ENCODE data around the gene MLANA. TPM values are rescaled to one million over a fixed set of nuclear protein-coding genes. Genes with fewer than 3 reads are reported as not detected.

MLANA gene
- total and polyA plus RNA-seq, 4 donors, result 0.20 to 1.7 (median 0.69) TPM

- Histone ChIP-seq H3K27me3 (ENCODE audit: control insufficient read depth, insufficient read depth, low read length) (no peaks in the 10 kb centered on the region), H3K4me1 (ENCODE audit: control insufficient read depth, insufficient read depth, low read length) (no peaks in the 10 kb centered on the region), H3K27ac (ENCODE audit: low read depth, low read length) (no peak overlapping the region), H3K36me3 (ENCODE audit: control insufficient read depth, insufficient read depth, low read length) (peaks cover 4% of the 10 kb centered on the region), H3K4me3 (ENCODE audit: low read depth, low read length) (no peak overlapping the region), H3K9me3 (ENCODE audit: control insufficient read depth, insufficient read depth, low read length) (no peaks in the 10 kb centered on the region)
- WGBS (ENCODE audit: insufficient coverage), result 100% methylated on average over 2 of the region's 4 CpGs
- DNase-seq (ENCODE audit: low read depth in 4 of 6, low spot score in 6 of 6), result no peak
These were observed 26.6 kb downstream of the MLANA start for GRCh38 chr9:5917273-5917672.

GRCh38 chr9:5917888-5918287 is 27.2 kb downstream of the MLANA start:
- Histone ChIP-seq H3K27ac (ENCODE audit: low read depth, low read length) (no peak overlapping the region), H3K4me3 (ENCODE audit: low read depth, low read length) (no peak overlapping the region), H3K27me3 (ENCODE audit: control insufficient read depth, insufficient read depth, low read length) (no peaks in the 10 kb centered on the region), H3K9me3 (ENCODE audit: control insufficient read depth, insufficient read depth, low read length) (no peaks in the 10 kb centered on the region), H3K36me3 (ENCODE audit: control insufficient read depth, insufficient read depth, low read length) (peaks cover 5% of the 10 kb centered on the region), H3K4me1 (ENCODE audit: control insufficient read depth, insufficient read depth, low read length) (no peaks in the 10 kb centered on the region)
- no peak for DNase-seq (ENCODE audit: low read depth in 4 of 6, low spot score in 6 of 6)
- WGBS (ENCODE audit: insufficient coverage), result no CpG with 5 or more reads among the region's 3 CpGs

DNA sequence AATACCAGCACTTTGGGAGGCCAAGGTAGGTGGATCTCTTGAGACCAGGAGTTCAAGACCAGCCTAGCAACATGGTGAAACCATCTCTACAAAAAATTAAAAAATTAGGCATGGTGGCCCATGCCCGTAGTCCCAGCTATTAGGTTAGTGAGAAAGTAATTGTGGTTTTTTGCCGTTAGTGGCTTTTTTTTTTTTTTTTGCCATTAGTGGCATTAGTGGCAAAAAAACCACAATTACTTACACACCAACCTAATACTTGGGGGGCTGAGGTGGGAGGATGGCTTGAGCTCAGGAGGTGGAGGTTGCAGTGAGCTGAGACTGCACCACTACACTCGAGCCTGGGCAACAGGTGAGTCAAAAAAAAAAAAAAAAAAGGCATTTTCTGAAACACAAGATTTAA is 27.8 kb downstream of the MLANA start:
- 100% methylated on average over 1 of the region's 3 CpGs for WGBS (ENCODE audit: insufficient coverage)
- H3K27me3 ChIP-seq (ENCODE audit: control insufficient read depth, insufficient read depth, low read length), result no peaks in the 10 kb centered on the region
- no peaks in the 10 kb centered on the region for H3K9me3 ChIP-seq (ENCODE audit: control insufficient read depth, insufficient read depth, low read length)
- H3K27ac ChIP-seq (ENCODE audit: low read depth, low read length), result no peak overlapping the region
- no peak for DNase-seq (ENCODE audit: low read depth in 4 of 6, low spot score in 6 of 6)
- H3K4me3 ChIP-seq (ENCODE audit: low read depth, low read length), result no peak overlapping the region
- no peaks in the 10 kb centered on the region for H3K4me1 ChIP-seq (ENCODE audit: control insufficient read depth, insufficient read depth, low read length)
- H3K36me3 ChIP-seq (ENCODE audit: control insufficient read depth, insufficient read depth, low read length), result peaks cover 6% of the 10 kb centered on the region

GRCh38 chr9:5920860-5921328 is 30.2 kb downstream of the MLANA start:
- Histone ChIP-seq H3K27me3 (ENCODE audit: control insufficient read depth, insufficient read depth, low read length) (no peaks in the 10 kb centered on the region), H3K36me3 (ENCODE audit: control insufficient read depth, insufficient read depth, low read length) (peaks cover 6% of the 10 kb centered on the region), H3K27ac (ENCODE audit: low read depth, low read length) (no peak overlapping the region), H3K9me3 (ENCODE audit: control insufficient read depth, insufficient read depth, low read length) (no peaks in the 10 kb centered on the region), H3K4me3 (ENCODE audit: low read depth, low read length) (no peak overlapping the region), H3K4me1 (ENCODE audit: control insufficient read depth, insufficient read depth, low read length) (no peaks in the 10 kb centered on the region)
- WGBS (ENCODE audit: insufficient coverage), result 83% methylated on average over 1 of the region's 2 CpGs
- DNase-seq (ENCODE audit: low read depth in 4 of 6, low spot score in 6 of 6), result no peak

DNA sequence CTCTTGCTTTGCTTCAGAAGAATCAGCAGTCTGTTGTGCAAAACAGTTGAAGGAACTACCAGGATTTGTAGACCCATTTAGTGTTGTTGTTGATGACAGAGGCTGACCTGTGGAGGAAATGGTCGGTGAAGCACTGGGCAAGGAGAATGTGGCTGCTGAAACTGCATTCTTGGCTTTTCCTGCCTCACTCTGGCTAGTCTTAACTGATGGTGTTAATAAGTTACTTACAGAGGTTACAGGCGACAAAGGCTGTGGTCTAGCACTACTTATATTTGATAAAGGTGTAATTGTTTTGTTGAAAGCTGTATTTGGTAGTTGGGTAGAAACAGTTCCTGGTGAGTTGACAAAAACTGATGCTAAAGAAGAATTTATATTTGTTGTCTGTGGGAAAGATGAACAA is 31.5 kb downstream of the MLANA start:
- H3K4me1 ChIP-seq (ENCODE audit: control insufficient read depth, insufficient read depth, low read length), result no peaks in the 10 kb centered on the region
- H3K27me3 ChIP-seq (ENCODE audit: control insufficient read depth, insufficient read depth, low read length), result no peaks in the 10 kb centered on the region
- no peak for DNase-seq (ENCODE audit: low read depth in 4 of 6, low spot score in 6 of 6)
- whole genome bisulfite sequencing (ENCODE audit: insufficient coverage), result 100% methylated on average over 1 of the region's 2 CpGs
- peaks cover 9% of the 10 kb centered on the region for H3K36me3 ChIP-seq (ENCODE audit: control insufficient read depth, insufficient read depth, low read length)
- no peak overlapping the region for H3K4me3 ChIP-seq (ENCODE audit: low read depth, low read length)
- H3K9me3 ChIP-seq (ENCODE audit: control insufficient read depth, insufficient read depth, low read length), result no peaks in the 10 kb centered on the region
- H3K27ac ChIP-seq (ENCODE audit: low read depth, low read length), result no peak overlapping the region

DNA sequence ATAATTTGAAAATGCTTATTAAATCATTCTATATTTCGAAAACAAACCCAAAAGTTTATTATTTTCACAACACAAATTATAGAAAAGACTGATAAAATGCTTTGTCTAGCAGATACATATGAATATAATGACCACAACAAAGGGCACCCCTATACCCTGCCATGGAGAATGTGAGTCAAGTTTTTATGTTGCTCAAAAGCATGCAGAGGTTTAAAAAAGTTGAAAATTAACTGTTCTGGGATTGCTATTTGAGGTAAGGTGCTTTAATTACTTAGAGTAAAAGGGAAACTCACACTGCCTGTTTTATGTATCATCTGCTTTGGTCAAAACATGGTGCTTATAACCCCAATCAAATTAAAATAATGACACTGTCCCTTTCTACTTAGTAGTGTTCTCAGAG is 41.0 kb downstream of the MLANA start:
- Histone ChIP-seq H3K4me1 (ENCODE audit: control insufficient read depth, insufficient read depth, low read length) (no peaks in the 10 kb centered on the region), H3K27me3 (ENCODE audit: control insufficient read depth, insufficient read depth, low read length) (no peaks in the 10 kb centered on the region), H3K9me3 (ENCODE audit: control insufficient read depth, insufficient read depth, low read length) (no peaks in the 10 kb centered on the region), H3K27ac (ENCODE audit: low read depth, low read length) (no peak overlapping the region), H3K4me3 (ENCODE audit: low read depth, low read length) (no peak overlapping the region), H3K36me3 (ENCODE audit: control insufficient read depth, insufficient read depth, low read length) (no peaks in the 10 kb centered on the region)
- no peak for DNase-seq (ENCODE audit: low read depth in 4 of 6, low spot score in 6 of 6)
- WGBS (ENCODE audit: insufficient coverage), result no CpG with 5 or more reads among the region's 1 CpG

DNA sequence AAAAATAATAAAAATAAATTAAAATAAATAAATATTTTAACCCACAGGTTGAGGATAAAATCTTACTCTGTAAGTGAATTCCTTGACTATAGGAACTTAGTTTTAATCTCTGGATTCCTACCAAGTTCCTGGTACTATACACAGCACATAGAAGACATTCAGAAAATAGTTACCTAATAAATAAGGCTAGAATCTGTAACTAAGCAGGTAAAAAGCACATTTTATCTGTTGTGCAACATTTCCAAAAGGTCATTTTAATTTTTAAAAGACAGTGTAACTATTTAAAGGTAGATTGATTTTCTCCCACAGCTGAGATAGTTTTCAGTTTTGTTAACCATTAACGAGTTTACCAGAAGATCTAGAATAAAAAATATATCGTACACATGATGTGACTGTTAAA is 47.8 kb downstream of the MLANA start:
- Histone ChIP-seq H3K27me3 (ENCODE audit: control insufficient read depth, insufficient read depth, low read length) (no peaks in the 10 kb centered on the region), H3K4me1 (ENCODE audit: control insufficient read depth, insufficient read depth, low read length) (no peaks in the 10 kb centered on the region), H3K36me3 (ENCODE audit: control insufficient read depth, insufficient read depth, low read length) (no peaks in the 10 kb centered on the region), H3K9me3 (ENCODE audit: control insufficient read depth, insufficient read depth, low read length) (no peaks in the 10 kb centered on the region), H3K4me3 (ENCODE audit: low read depth, low read length) (no peak overlapping the region), H3K27ac (ENCODE audit: low read depth, low read length) (no peak overlapping the region)
- no peak for DNase-seq (ENCODE audit: low read depth in 4 of 6, low spot score in 6 of 6)
- no CpG with 5 or more reads among the region's 2 CpGs for WGBS (ENCODE audit: insufficient coverage)

- Histone ChIP-seq H3K36me3 (ENCODE audit: control insufficient read depth, insufficient read depth, low read length) (no peaks in the 10 kb centered on the region), H3K4me1 (ENCODE audit: control insufficient read depth, insufficient read depth, low read length) (no peaks in the 10 kb centered on the region), H3K27ac (ENCODE audit: low read depth, low read length) (no peak overlapping the region)
These were observed 48.8 kb downstream of the MLANA start for GRCh38 chr9:5939530-5939929.

DNA sequence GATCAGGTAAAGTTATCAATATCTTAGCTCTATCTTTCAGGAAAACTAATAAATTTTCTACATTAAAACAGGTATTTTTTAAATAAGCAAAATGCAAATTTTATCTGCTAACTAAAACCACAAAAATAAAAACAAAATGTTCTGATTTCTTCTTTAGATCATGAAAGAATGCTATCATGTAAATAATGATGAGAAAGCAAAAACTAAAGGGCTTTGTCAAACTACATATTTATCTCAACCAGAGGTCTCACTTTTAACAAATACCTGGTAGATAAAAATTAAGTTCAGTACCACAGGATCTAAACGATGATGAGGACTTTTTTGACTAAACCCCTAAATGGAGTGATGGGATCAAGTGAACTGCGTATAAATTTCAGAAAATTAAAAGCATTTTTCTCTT is 50.5 kb downstream of the MLANA start:
- no peak for DNase-seq (ENCODE audit: low read depth in 4 of 6, low spot score in 6 of 6)
- WGBS (ENCODE audit: insufficient coverage), result no CpG with 5 or more reads among the region's 2 CpGs
- no peaks in the 10 kb centered on the region for H3K27me3 ChIP-seq (ENCODE audit: control insufficient read depth, insufficient read depth, low read length)
- H3K36me3 ChIP-seq (ENCODE audit: control insufficient read depth, insufficient read depth, low read length), result no peaks in the 10 kb centered on the region
- no peaks in the 10 kb centered on the region for H3K9me3 ChIP-seq (ENCODE audit: control insufficient read depth, insufficient read depth, low read length)
- no peaks in the 10 kb centered on the region for H3K4me1 ChIP-seq (ENCODE audit: control insufficient read depth, insufficient read depth, low read length)
- H3K4me3 ChIP-seq (ENCODE audit: low read depth, low read length), result no peak overlapping the region
- H3K27ac ChIP-seq (ENCODE audit: low read depth, low read length), result no peak overlapping the region

More at GRCh38 chr9:5939530-5939929, 48.8 kb downstream of the MLANA start:
- no peaks in the 10 kb centered on the region for H3K9me3 ChIP-seq (ENCODE audit: control insufficient read depth, insufficient read depth, low read length)
- DNase-seq (ENCODE audit: low read depth in 4 of 6, low spot score in 6 of 6), result peak in 1 of 6 donors; percentile 2
- H3K27me3 ChIP-seq (ENCODE audit: control insufficient read depth, insufficient read depth, low read length), result no peaks in the 10 kb centered on the region
- no peak overlapping the region for H3K4me3 ChIP-seq (ENCODE audit: low read depth, low read length)

- H3K36me3 ChIP-seq (ENCODE audit: control insufficient read depth, insufficient read depth, low read length), result no peaks in the 10 kb centered on the region
- H3K27ac ChIP-seq (ENCODE audit: low read depth, low read length), result no peak overlapping the region
- 100% methylated on average over 1 of the region's 1 CpG for WGBS (ENCODE audit: insufficient coverage)
- no peaks in the 10 kb centered on the region for H3K4me1 ChIP-seq (ENCODE audit: control insufficient read depth, insufficient read depth, low read length)
- H3K4me3 ChIP-seq (ENCODE audit: low read depth, low read length), result no peak overlapping the region
- H3K9me3 ChIP-seq (ENCODE audit: control insufficient read depth, insufficient read depth, low read length), result no peaks in the 10 kb centered on the region
- no peaks in the 10 kb centered on the region for H3K27me3 ChIP-seq (ENCODE audit: control insufficient read depth, insufficient read depth, low read length)
- no peak for DNase-seq (ENCODE audit: low read depth in 4 of 6, low spot score in 6 of 6)
These were observed 54.4 kb downstream of the MLANA start for GRCh38 chr9:5945112-5945511.

All from spinal cord (tissue), 10 donors.